Upper lobe of left lung (tissue), 4 donors: ENCODE data around the gene RNF130.

Experiments
- EP300 ChIP-seq, 4 donors: sonication (generic); formaldehyde crosslinking; IDR thresholded peaks; one replicate each; pipeline ENCODE4 v1.5.1; 2017; ENCODE audit warnings: antibody characterized with exemption in 4 of 4, control low read depth in 2 of 4
- POLR2A ChIP-seq, 4 donors: fragments of 450-650 bp; IDR thresholded peaks; one replicate each; pipeline ENCODE4 v1.5.1; 2016 to 2017; ENCODE audit warnings: antibody characterized with exemption in 4 of 4, mild to moderate bottlenecking in 2 of 4
- POLR2AphosphoS5 ChIP-seq, 2 donors: sonication (generic); formaldehyde crosslinking; IDR thresholded peaks; one replicate each; pipeline ENCODE4 v1.5.1; 2017; ENCODE audit warnings: antibody characterized with exemption in 2 of 2
- TF ChIP-seq, protein P1 (sequence below), 6 experiments: fragments of 450-650 bp in 4 of 6; fragments of 200-600 bp in 2 of 6; sonication (generic) in 2 of 6; IDR thresholded peaks; one replicate each; pipeline ENCODE4 v1.5.1; 2016 to 2019; ENCODE audit warnings: antibody characterized with exemption in 6 of 6

DNA sequence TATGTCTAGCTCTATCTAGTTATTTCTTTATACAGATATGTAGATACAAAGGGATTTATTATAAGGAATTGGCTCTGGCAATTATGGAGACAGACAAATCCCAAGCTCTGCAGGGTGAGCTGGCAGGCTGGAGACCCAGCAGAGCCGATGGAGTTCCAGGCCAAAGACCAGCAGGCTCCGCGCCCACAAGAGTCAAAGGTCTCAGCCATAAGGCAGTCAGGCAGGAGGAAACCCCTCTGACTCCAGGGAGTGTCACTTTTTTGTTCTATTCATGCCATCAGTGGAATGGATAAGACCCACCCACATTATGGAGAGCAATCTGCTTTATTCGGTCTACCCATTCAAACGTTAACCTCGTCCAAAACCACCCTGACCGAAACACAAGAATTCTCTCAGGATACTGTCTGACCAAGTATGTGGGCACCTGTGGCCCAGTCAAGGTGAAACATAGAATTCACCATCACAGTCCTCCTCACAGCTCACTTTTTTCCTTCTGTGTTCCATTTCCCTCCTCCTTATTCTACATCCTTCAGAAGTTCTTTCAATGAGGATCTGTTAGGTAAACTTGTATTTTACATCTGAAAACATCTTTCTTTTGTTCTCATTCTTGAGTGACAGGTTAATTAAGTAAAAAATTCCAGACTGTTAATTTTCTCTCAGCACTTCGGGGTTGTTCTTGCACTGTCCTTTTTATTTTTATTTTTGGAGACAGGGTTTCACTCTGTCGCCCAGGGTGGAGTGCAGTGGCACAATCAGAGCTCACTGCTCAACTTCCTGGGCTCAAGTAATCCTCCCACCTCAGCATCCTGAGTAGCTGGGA is 21.2 kb downstream of the RNF130 start:
- TF ChIP-seq, protein P1, sequence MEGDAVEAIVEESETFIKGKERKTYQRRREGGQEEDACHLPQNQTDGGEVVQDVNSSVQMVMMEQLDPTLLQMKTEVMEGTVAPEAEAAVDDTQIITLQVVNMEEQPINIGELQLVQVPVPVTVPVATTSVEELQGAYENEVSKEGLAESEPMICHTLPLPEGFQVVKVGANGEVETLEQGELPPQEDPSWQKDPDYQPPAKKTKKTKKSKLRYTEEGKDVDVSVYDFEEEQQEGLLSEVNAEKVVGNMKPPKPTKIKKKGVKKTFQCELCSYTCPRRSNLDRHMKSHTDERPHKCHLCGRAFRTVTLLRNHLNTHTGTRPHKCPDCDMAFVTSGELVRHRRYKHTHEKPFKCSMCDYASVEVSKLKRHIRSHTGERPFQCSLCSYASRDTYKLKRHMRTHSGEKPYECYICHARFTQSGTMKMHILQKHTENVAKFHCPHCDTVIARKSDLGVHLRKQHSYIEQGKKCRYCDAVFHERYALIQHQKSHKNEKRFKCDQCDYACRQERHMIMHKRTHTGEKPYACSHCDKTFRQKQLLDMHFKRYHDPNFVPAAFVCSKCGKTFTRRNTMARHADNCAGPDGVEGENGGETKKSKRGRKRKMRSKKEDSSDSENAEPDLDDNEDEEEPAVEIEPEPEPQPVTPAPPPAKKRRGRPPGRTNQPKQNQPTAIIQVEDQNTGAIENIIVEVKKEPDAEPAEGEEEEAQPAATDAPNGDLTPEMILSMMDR (IDR thresholded peaks at IDR 0.05): no peak
- no peak for TF ChIP-seq POLR2AphosphoS5 (IDR thresholded peaks at IDR 0.05)
- no peak for TF ChIP-seq POLR2A (IDR thresholded peaks at IDR 0.05)
- TF ChIP-seq EP300 (IDR thresholded peaks at IDR 0.05): no peak
